GM12878 (cell line): ENCODE results near the gene TMUB1. TPM values are rescaled to one million over a fixed set of nuclear protein-coding genes. Genes with fewer than 3 reads are reported as not detected.

Source experiments
- ATAC-seq: fragments of 200-7000 bp; cut with Tn5 transposase; 3 replicates; pipeline ENCODE4 v1.9.1; 2020; ENCODE audit warnings: mild to moderate bottlenecking, moderate library complexity
- BruUV-seq: library from RNA; stranded (reverse); fragments of 400-500 nt; replicated peaks from 2 replicates; lab custom pipeline; 2021; lab: Mats Ljungman, UMichigan
- CTCF ChIA-PET: fragments of 300-600 bp; sonication (Branson Sonifier 250); formaldehyde crosslinking; extraction: SDS; loops from one replicate; lab custom pipeline; 2021; ENCODE audit warnings: inconsistent platforms; lab: Yijun Ruan, JAX
- POLR2A ChIA-PET: fragments of 350-600 bp; formaldehyde crosslinking; extraction: SDS; loops from one replicate; lab custom pipeline; 2021; ENCODE audit warnings: inconsistent platforms; lab: Charles Lee
- RAD21 ChIA-PET: fragments of 300-600 bp; sonication (Branson Sonifier 250); formaldehyde crosslinking; loops from one replicate; lab custom pipeline; 2023; ENCODE audit warnings: antibody characterized with exemption; ENCODE audit not compliant: unreplicated experiment; lab: Charles Lee
- SMC1A ChIA-PET: fragments of 300-600 bp; sonication (Branson Sonifier 250); formaldehyde crosslinking; loops from one replicate; lab custom pipeline; 2023; ENCODE audit not compliant: unreplicated experiment, uncharacterized antibody; lab: Charles Lee
- DNase-seq: peaks from one replicate; pipeline ENCODE4 v3.0.0-alpha.2; 2011; ENCODE audit warnings: low read depth, low spot score
- FAIRE-seq: peaks from 3 replicates; lab custom pipeline; 2011; peaks lifted over from hg19 to GRCh38; lab: Jason Lieb, UNC
- H2AFZ ChIP-seq: 2 replicates; pipeline ENCODE4 v1.6.0; 2011; ENCODE audit warnings: low read depth, low read length, control low read depth; ENCODE audit not compliant: control insufficient read depth
- H3K27ac ChIP-seq: 2 replicates; pipeline ENCODE4 v1.5.1; 2011; ENCODE audit warnings: control low read depth; ENCODE audit not compliant: control insufficient read depth, insufficient read depth
- H3K27me3 ChIP-seq, 2 experiments: replicated peaks in 1 of 2; 2 replicates each; pipeline versions ENCODE4 v1.6.0 to v1.6.1; 2011; ENCODE audit warnings: low read length in 1 of 2; ENCODE audit not compliant: control insufficient read depth in 2 of 2, insufficient read depth in 2 of 2
- H3K36me3 ChIP-seq, 2 experiments: 2 replicates each; pipeline ENCODE4 v1.5.1; 2011; ENCODE audit warnings: low read length in 1 of 2; ENCODE audit not compliant: control insufficient read depth in 2 of 2, insufficient read depth in 2 of 2
- H3K4me1 ChIP-seq: 2 replicates; pipeline ENCODE4 v1.6.1; 2011; ENCODE audit warnings: mild to moderate bottlenecking, low read length, moderate library complexity, mixed read lengths; ENCODE audit not compliant: control insufficient read depth, insufficient read depth
- H3K4me2 ChIP-seq: 2 replicates; pipeline ENCODE4 v1.6.0; 2011; ENCODE audit warnings: control low read depth; ENCODE audit not compliant: control insufficient read depth, insufficient read depth
- H3K4me3 ChIP-seq: fragments of 200-600 bp; sonication (generic); 2 replicates; pipeline ENCODE4 v1.5.1; 2016
- H3K79me2 ChIP-seq: 2 replicates; pipeline ENCODE4 v1.6.0; 2011; ENCODE audit warnings: low read length; ENCODE audit not compliant: control insufficient read depth, insufficient read depth
- H3K9ac ChIP-seq: 2 replicates; pipeline ENCODE4 v1.8.0; 2011; ENCODE audit warnings: low read length, control low read depth, mixed read lengths; ENCODE audit not compliant: control insufficient read depth, insufficient read depth
- H3K9me3 ChIP-seq: replicated peaks from 3 replicates; pipeline ENCODE4 v1.5.1; 2011; ENCODE audit warnings: mild to moderate bottlenecking, low read length; ENCODE audit not compliant: control insufficient read depth, insufficient read depth
- H4K20me1 ChIP-seq: 2 replicates; pipeline ENCODE4 v1.6.0; 2011; ENCODE audit not compliant: control insufficient read depth, insufficient read depth
- ATF2 ChIP-seq: IDR thresholded peaks from 2 replicates; pipeline ENCODE4 v1.6.1; 2012; ENCODE audit warnings: low read length, inconsistent platforms
- ATF3 ChIP-seq: IDR thresholded peaks from 2 replicates; pipeline ENCODE4 v1.6.1; 2011; ENCODE audit warnings: low read depth, mild to moderate bottlenecking, low read length, moderate library complexity, borderline replicate concordance; ENCODE audit errors: extremely low read depth
- HDGF ChIP-seq: fragments of 450-650 bp; IDR thresholded peaks from 2 replicates; pipeline ENCODE4 v1.6.1; 2016; ENCODE audit warnings: antibody characterized with exemption
- HSF1 ChIP-seq: fragments of 150-350 bp; IDR thresholded peaks from 2 replicates; pipeline ENCODE4 v1.6.1; 2014; ENCODE audit warnings: mild to moderate bottlenecking, low read depth, low read length
- JUNB ChIP-seq: IDR thresholded peaks from 2 replicates; pipeline ENCODE4 v1.6.1; 2016; ENCODE audit warnings: antibody characterized with exemption, mild to moderate bottlenecking
- KDM1A ChIP-seq: fragments of 200-600 bp; sonication (generic); IDR thresholded peaks from 2 replicates; pipeline ENCODE4 v1.6.1; 2016; ENCODE audit warnings: borderline replicate concordance
- RELB ChIP-seq: fragments of 450-650 bp; IDR thresholded peaks from 2 replicates; pipeline ENCODE4 v1.6.1; 2017; ENCODE audit warnings: low read depth, mild to moderate bottlenecking, moderate library complexity
- ZBTB4 ChIP-seq: fragments of 450-650 bp; formaldehyde crosslinking; IDR thresholded peaks from 2 replicates; pipeline ENCODE4 v1.4.0; 2022; ENCODE audit warnings: mild to moderate bottlenecking, moderate library complexity
- ZNF24 ChIP-seq: fragments of 450-650 bp; IDR thresholded peaks from 2 replicates; pipeline ENCODE4 v1.6.1; 2017; ENCODE audit warnings: antibody characterized with exemption, mild to moderate bottlenecking
- WGBS: methylation state at CpG from one replicate; pipeline ENCODE4 v1.1.6; 2016; ENCODE audit warnings: low lambda C conversion rate; ENCODE audit not compliant: insufficient replicate concordance, insufficient coverage; ENCODE audit errors: missing lambda C conversion rate; 5-methylcytosine and 5-hydroxymethylcytosine counted together
- in situ Hi-C: fragments of 300-500 bp; cut with MboI; formaldehyde crosslinking; loops from 9 replicates; pipeline ENCODE4 v1.14.3; 2018; ENCODE audit warnings: mixed read lengths
- intact Hi-C: fragments of 100-400 bp; cut with micrococcal nuclease; formaldehyde crosslinking; loops from one replicate; pipeline ENCODE4 v1.14.2; 2022; ENCODE audit not compliant: unreplicated experiment
- polyA plus RNA-seq, 11 experiments: library from polyadenylated mRNA; depleted of rRNA in 4 of 11; unstranded in 6 of 11; stranded (reverse) in 5 of 11; fragments of >200 nt; fragmentation: Nextera tagmentation in 4 of 11; fragmentation: Illumina TruSeq in 1 of 11; extraction: Ambion mirVana in 4 of 11; extraction: Trizol in 1 of 11; gene quantifications; 1 replicate in 1 of 11; 2 replicates in 10 of 11; pipeline versions ENCODE4 v1.2.1 to v1.2.3, GENCODE V29; 2011 to 2016; ENCODE audit warnings: inconsistent platforms in 2 of 11, missing spikeins in 2 of 11, low read depth in 1 of 11
- total RNA-seq, 4 experiments: library from RNA; depleted of rRNA in 3 of 4; stranded (reverse); fragments of >200 nt in 3 of 4; fragmentation: Illumina TruSeq in 1 of 4; extraction: Trizol in 1 of 4; gene quantifications; 2 replicates each; pipeline versions ENCODE4 v1.2.1 to v1.2.3, GENCODE V29; 2013 to 2021

Gene TMUB1
- total and polyA plus RNA-seq, 10 of the 15 experiments (the other 5 are each of a cell fraction or from before 2014, with no cell fraction given) = 0.27 to 79.5 (median 41.3) TPM; not detected in 1

- TF ChIP-seq ZBTB4 (CRISPR knock-in tag) (no peak), KDM1A (no peak)
- TF ChIP-seq, all 136 proteins: peak for 0
Observed at GRCh38 chr7:151053751-151054150, 29.5 kb downstream of the TMUB1 start (continued).

DNA sequence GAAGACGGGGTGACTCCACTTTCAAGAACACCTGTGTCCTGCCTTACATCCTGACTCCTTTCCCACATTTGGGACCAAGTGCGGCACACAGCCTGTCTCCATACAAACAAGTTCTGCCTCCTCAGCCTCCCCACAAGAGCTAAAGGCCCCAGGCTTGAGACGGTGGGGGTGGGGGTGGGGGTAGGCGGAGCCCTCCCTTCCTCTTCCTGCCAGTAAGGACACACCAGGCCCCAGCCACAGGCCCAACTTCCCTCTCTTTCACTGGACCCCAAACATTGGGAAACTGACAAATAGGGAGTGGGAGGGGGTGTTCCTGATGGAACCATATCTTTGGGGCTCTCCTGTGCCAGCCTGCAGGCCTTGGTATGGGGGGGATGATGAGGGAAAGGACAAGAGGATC lies 30.2 kb downstream of the TMUB1 start:
- Histone ChIP-seq H3K9me3 (no peaks in the 10 kb centered on the region), H3K27ac (no peak overlapping the region), H3K4me2 (no peak overlapping the region), H3K79me2 (peaks cover 2% of the 10 kb centered on the region; the same call in 1 of the 2 replicates), H2AFZ (no peak overlapping the region), H4K20me1 (no peaks in the 10 kb centered on the region), H3K36me3 (no peaks in the 10 kb centered on the region), H3K4me3 (no peak overlapping the region), H3K27me3 (no peaks in the 10 kb centered on the region; a peak in 1 of 4 replicates), H3K9ac (no peak overlapping the region), H3K4me1 (peaks cover 9% of the 10 kb centered on the region)
- intact Hi-C loops = no loop called here
- ChIA-PET SMC1A (no interaction called here), POLR2A (no interaction called here), CTCF (no interaction called here), RAD21 (no interaction called here)
- in situ Hi-C loops = no loop called here
- no peak for DNase-seq
- FAIRE-seq = no peak
- no peak for ATAC-seq
- TF ChIP-seq ATF3 (no peak), HDGF (no peak), HSF1 (no peak), ATF2 (no peak), RELB (no peak), ZNF24 (no peak), JUNB (no peak)
- 74% methylated on average over 4 of the region's 4 CpGs for WGBS
- no TSS peak for BruUV-seq
